Chondrocyte (in vitro differentiated cells): ENCODE results near the gene PITPNM3. TPM values are rescaled to one million over a fixed set of nuclear protein-coding genes. Genes with fewer than 3 reads are reported as not detected.

Source experiments
- DNase-seq: peaks from one replicate; pipeline ENCODE4 v3.0.0; 2021; ENCODE audit warnings: mixed read lengths, low spot score
- H3K27ac Mint-ChIP-seq: one replicate; pipeline ENCODE4 v1.8.0; 2021; ENCODE audit warnings: mild to moderate bottlenecking, moderate library complexity, mixed read lengths; ENCODE audit not compliant: unreplicated experiment
- H3K27me3 Mint-ChIP-seq: 2 replicates; pipeline ENCODE4 v1.8.0; 2021; ENCODE audit warnings: low read depth, mixed read lengths
- H3K36me3 Mint-ChIP-seq: 2 replicates; pipeline ENCODE4 v1.8.0; 2021; ENCODE audit warnings: low read depth, mixed read lengths
- H3K4me1 Mint-ChIP-seq: 2 replicates; pipeline ENCODE4 v1.8.0; 2021; ENCODE audit warnings: low read depth, mild to moderate bottlenecking, mixed read lengths
- H3K4me3 Mint-ChIP-seq: one replicate; pipeline ENCODE4 v1.8.0; 2021; ENCODE audit warnings: mild to moderate bottlenecking, moderate library complexity, mixed read lengths; ENCODE audit not compliant: unreplicated experiment
- H3K9me3 Mint-ChIP-seq: 2 replicates; pipeline ENCODE4 v1.8.0; 2021; ENCODE audit warnings: low read depth, mixed read lengths
- CTCF ChIP-seq: fragments of 200-600 bp; sonication (generic); IDR thresholded peaks from 2 replicates; pipeline ENCODE4 v1.5.0; 2021; ENCODE audit warnings: antibody characterized with exemption, mild to moderate bottlenecking, moderate library complexity
- total RNA-seq: library from RNA; stranded (reverse); gene quantifications from 3 replicates; pipeline ENCODE4 v1.2.1, GENCODE V29; 2021

Gene PITPNM3
- total RNA-seq, 1 donor from 2014 or later, result 5.7 TPM

DNA sequence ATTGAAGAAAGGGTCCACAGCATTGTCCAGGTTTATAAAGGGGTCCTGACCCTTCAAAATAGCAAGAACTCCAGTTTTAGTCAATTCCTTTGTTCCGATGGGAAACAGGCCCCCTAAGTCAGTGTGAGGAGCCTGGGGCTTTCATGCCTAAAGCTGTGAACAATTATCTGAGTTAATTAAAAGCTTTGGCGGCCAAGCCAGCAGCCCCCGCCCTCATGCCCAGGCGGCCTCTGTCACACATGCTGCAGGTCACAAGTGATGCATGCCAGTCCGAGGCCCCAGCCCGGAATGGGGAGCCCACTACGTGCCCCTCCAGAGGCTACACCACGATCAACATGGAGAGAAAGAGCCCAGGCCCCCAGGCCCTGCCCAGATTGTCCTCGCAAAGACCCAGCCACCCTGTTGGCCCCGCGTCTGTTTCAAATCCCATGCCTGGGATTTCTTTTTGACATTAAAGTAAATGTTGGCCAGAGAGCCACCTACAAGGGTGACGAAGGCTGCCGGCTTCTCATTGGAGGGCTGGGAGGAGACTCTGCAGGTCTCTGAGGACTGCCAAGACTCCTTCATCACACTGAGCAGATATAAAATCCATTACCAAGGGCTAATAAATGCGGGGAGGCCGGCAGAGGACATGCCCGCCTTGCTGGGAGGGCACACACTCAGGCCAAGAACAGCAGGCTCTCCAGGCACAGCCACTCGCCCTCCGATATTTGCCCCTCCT, 14.5 kb upstream of the PITPNM3 start:
- H3K9me3 Mint-ChIP-seq, result no peaks in the 10 kb centered on the region

GRCh38 chr17:6569370-6570285, 13.3 kb upstream of the PITPNM3 start:
- no peak for TF ChIP-seq CTCF

More for the DNA sequence above, 14.5 kb upstream of the PITPNM3 start:
- no peak for DNase-seq
- H3K36me3 Mint-ChIP-seq, result peaks cover 2% of the 10 kb centered on the region
- no peak overlapping the region for H3K27ac Mint-ChIP-seq
- H3K4me3 Mint-ChIP-seq, result no peak overlapping the region
- peaks cover 26% of the 10 kb centered on the region for H3K4me1 Mint-ChIP-seq
- H3K27me3 Mint-ChIP-seq, result no peaks in the 10 kb centered on the region
- no peak for TF ChIP-seq CTCF

DNA sequence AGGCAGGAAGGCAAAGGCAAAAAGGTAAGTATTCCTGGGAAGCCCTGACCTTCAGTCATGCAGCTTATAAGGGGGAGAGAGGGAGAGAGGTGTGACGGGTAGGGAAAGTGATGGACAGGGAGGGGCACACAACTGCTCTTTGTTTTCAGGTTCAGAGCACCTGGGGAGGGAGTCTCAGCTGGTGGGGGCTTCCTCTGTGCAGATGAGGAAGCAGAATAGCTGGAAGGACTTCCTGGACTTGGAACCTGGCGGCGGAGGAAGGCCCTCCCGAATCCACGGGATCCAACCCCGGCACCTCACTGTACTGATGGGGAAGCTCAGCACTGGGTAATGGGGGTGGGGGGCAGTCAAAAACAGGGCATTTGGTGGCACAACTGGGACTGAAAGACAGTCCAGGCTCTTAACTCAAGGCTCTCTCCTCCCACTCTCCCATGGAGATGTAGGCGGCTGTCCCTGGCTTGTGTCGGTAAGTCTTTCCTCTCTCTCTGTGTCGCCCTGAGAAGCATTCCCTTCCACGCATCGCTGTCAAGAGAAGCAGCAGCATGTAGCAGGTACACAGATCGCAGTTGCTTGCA, 11.9 kb upstream of the PITPNM3 start:
- H3K36me3 Mint-ChIP-seq, result peaks cover 2% of the 10 kb centered on the region
- H3K4me1 Mint-ChIP-seq, result peaks cover 15% of the 10 kb centered on the region
- no peak for DNase-seq
- peak overlapping the region; percentile 70 for H3K27ac Mint-ChIP-seq
- TF ChIP-seq CTCF, result no peak
- no peaks in the 10 kb centered on the region for H3K27me3 Mint-ChIP-seq
- no peak overlapping the region for H3K4me3 Mint-ChIP-seq
- H3K9me3 Mint-ChIP-seq, result no peaks in the 10 kb centered on the region

More at GRCh38 chr17:6569370-6570285, 13.3 kb upstream of the PITPNM3 start:
- no peak for DNase-seq
- no peaks in the 10 kb centered on the region for H3K27me3 Mint-ChIP-seq
- no peak overlapping the region for H3K4me3 Mint-ChIP-seq
- H3K9me3 Mint-ChIP-seq, result no peaks in the 10 kb centered on the region
- H3K27ac Mint-ChIP-seq, result no peak overlapping the region
- no peaks in the 10 kb centered on the region for H3K36me3 Mint-ChIP-seq
- peaks cover 15% of the 10 kb centered on the region for H3K4me1 Mint-ChIP-seq

- Mint-ChIP-seq H3K4me3 (no peak overlapping the region), H3K27me3 (no peaks in the 10 kb centered on the region), H3K27ac (peak overlapping the region; percentile 70), H3K9me3 (no peaks in the 10 kb centered on the region), H3K4me1 (peaks cover 15% of the 10 kb centered on the region), H3K36me3 (peaks cover 2% of the 10 kb centered on the region)
- DNase-seq, result no peak
- TF ChIP-seq CTCF, result no peak
These were observed 11.3 kb upstream of the PITPNM3 start for GRCh38 chr17:6567528-6568183.

- H3K27ac Mint-ChIP-seq, result no peak overlapping the region
- peaks cover 4% of the 10 kb centered on the region for H3K4me1 Mint-ChIP-seq
- DNase-seq, result no peak
- TF ChIP-seq CTCF, result no peak
- H3K4me3 Mint-ChIP-seq, result no peak overlapping the region
- H3K9me3 Mint-ChIP-seq, result no peaks in the 10 kb centered on the region
- H3K36me3 Mint-ChIP-seq, result peaks cover 2% of the 10 kb centered on the region
- no peaks in the 10 kb centered on the region for H3K27me3 Mint-ChIP-seq
These were observed 5.1 kb upstream of the PITPNM3 start for GRCh38 chr17:6561446-6561845.
